Sigmoid colon (tissue), 4 donors: ENCODE data around the gene IL20RA.

ENCODE experiments used
- CTCF ChIP-seq, 4 experiments: fragments of 450-650 bp in 3 of 4; fragments of 200-600 bp in 1 of 4; IDR thresholded peaks; one replicate each; pipeline ENCODE4 v1.5.1; 2016 to 2019; ENCODE audit warnings: antibody characterized with exemption in 4 of 4, mild to moderate bottlenecking in 3 of 4, moderate library complexity in 2 of 4
- EP300 ChIP-seq, 4 donors: sonication (generic); formaldehyde crosslinking; IDR thresholded peaks; one replicate each; pipeline ENCODE4 v1.6.1; 2017; ENCODE audit warnings: antibody characterized with exemption in 4 of 4
- POLR2A ChIP-seq, 2 donors: fragments of 450-650 bp; IDR thresholded peaks; one replicate each; pipeline ENCODE4 v1.6.1; 2016; ENCODE audit warnings: antibody characterized with exemption in 2 of 2, mild to moderate bottlenecking in 2 of 2, moderate library complexity in 2 of 2

- no peak for TF ChIP-seq CTCF (IDR thresholded peaks at IDR 0.05)
- TF ChIP-seq EP300 (IDR thresholded peaks at IDR 0.05) = no peak
- TF ChIP-seq POLR2A (IDR thresholded peaks at IDR 0.05) = no peak
Observed at GRCh38 chr6:137028912-137029311, 15.9 kb downstream of the IL20RA start.
